ENCODE results near the gene MYADML2.

- TF ChIP-seq GATA2 (IDR thresholded peaks at IDR 0.05; ENCODE audit: low read depth, low read length) (no peak), GATA3 (IDR thresholded peaks at IDR 0.05; ENCODE audit: low read depth, low read length) (no peak)
Observed at GRCh38 chr17:81931189-81931556, 15.9 kb downstream of the MYADML2 start.

All from SH-SY5Y (cell line).